Neuronal stem cell (in vitro differentiated cells): ENCODE data around the gene TBC1D22A.
A peak's percentile ranks its signal among the peaks of the same experiment; 100 is the strongest.

Experiments used
- DNase-seq: peaks from one replicate; pipeline ENCODE4 v3.0.0-alpha.2; 2013; ENCODE audit warnings: low spot score
- H2AFZ ChIP-seq: one replicate; pipeline ENCODE4 v1.6.1; 2013; ENCODE audit warnings: mild to moderate bottlenecking, low read length, inconsistent platforms
- H2AK5ac ChIP-seq: 2 replicates; pipeline ENCODE4 v1.6.1; 2013; ENCODE audit warnings: low read depth, mild to moderate bottlenecking, inconsistent platforms, low read length, moderate library complexity, mixed read lengths
- H2BK120ac ChIP-seq: 2 replicates; pipeline ENCODE4 v1.6.1; 2013; ENCODE audit warnings: low read depth, mild to moderate bottlenecking, inconsistent platforms, low read length, moderate library complexity, mixed read lengths
- H2BK12ac ChIP-seq: one replicate; pipeline ENCODE4 v1.6.1; 2013; ENCODE audit warnings: low read length, inconsistent platforms
- H2BK15ac ChIP-seq: 2 replicates; pipeline ENCODE4 v1.6.1; 2013; ENCODE audit warnings: mild to moderate bottlenecking, low read length, inconsistent platforms, mixed read lengths
- H2BK5ac ChIP-seq: one replicate; pipeline ENCODE4 v1.6.1; 2013; ENCODE audit warnings: inconsistent platforms, mild to moderate bottlenecking, low read length, moderate library complexity
- H3K14ac ChIP-seq: one replicate; pipeline ENCODE4 v1.6.1; 2013; ENCODE audit warnings: low read length, inconsistent platforms
- H3K18ac ChIP-seq: 2 replicates; pipeline ENCODE4 v1.6.1; 2013; ENCODE audit warnings: low read length, inconsistent platforms
- H3K23ac ChIP-seq: 2 replicates; pipeline ENCODE4 v1.6.1; 2013; ENCODE audit warnings: low read depth, mild to moderate bottlenecking, mixed read lengths, low read length, inconsistent platforms; ENCODE audit not compliant: poor library complexity
- H3K27ac ChIP-seq: replicated peaks from 3 replicates; pipeline ENCODE4 v1.5.1; 2013; ENCODE audit warnings: low read length, inconsistent platforms
- H3K27me3 ChIP-seq, 3 experiments: 2 replicates each; pipeline ENCODE4 v1.6.1; 2013; ENCODE audit warnings: low read length in 3 of 3, mild to moderate bottlenecking in 2 of 3, inconsistent platforms in 1 of 3, low read depth in 1 of 3, mixed read lengths in 1 of 3, moderate library complexity in 1 of 3; ENCODE audit not compliant: control insufficient read depth in 3 of 3, insufficient read depth in 3 of 3
- H3K36me3 ChIP-seq, 2 donors: replicated peaks in 1 of 2; 2 replicates each; pipeline ENCODE4 v1.6.1; 2013; ENCODE audit warnings: low read length in 2 of 2; ENCODE audit not compliant: control insufficient read depth in 2 of 2, insufficient read depth in 2 of 2
- H3K4ac ChIP-seq: 2 replicates; pipeline ENCODE4 v1.6.1; 2013; ENCODE audit warnings: inconsistent platforms, mild to moderate bottlenecking, low read length, moderate library complexity
- H3K4me1 ChIP-seq, 2 donors: 1 replicate in 1 of 2; 2 replicates in 1 of 2; pipeline ENCODE4 v1.6.1; 2013; ENCODE audit warnings: low read length in 2 of 2, low read depth in 1 of 2; ENCODE audit not compliant: control insufficient read depth in 2 of 2, insufficient read depth in 1 of 2
- H3K4me2 ChIP-seq: one replicate; pipeline ENCODE4 v1.6.1; 2013; ENCODE audit warnings: mild to moderate bottlenecking, low read length, inconsistent platforms; ENCODE audit not compliant: insufficient read depth, poor library complexity, severe bottlenecking
- H3K4me3 ChIP-seq, 2 donors: 2 replicates each; pipeline ENCODE4 v1.5.1; 2013; ENCODE audit warnings: low read length in 2 of 2, mild to moderate bottlenecking in 2 of 2, inconsistent platforms in 1 of 2, moderate library complexity in 1 of 2
- H3K79me1 ChIP-seq: one replicate; pipeline ENCODE4 v1.6.1; 2013; ENCODE audit warnings: low read depth, mild to moderate bottlenecking, inconsistent platforms, low read length, moderate library complexity
- H3K9ac ChIP-seq: one replicate; pipeline ENCODE4 v1.6.1; 2013; ENCODE audit warnings: mild to moderate bottlenecking, low read depth, low read length, inconsistent platforms; ENCODE audit not compliant: poor library complexity
- H3K9me3 ChIP-seq, 2 donors: replicated peaks in 1 of 2; 2 replicates each; pipeline versions ENCODE3 to v1.6.1; 2013; ENCODE audit warnings: low read length in 2 of 2, mild to moderate bottlenecking in 2 of 2, inconsistent platforms in 1 of 2, low read depth in 1 of 2, mixed read lengths in 1 of 2, moderate library complexity in 1 of 2; ENCODE audit not compliant: control insufficient read depth in 2 of 2, insufficient read depth in 1 of 2
- H4K8ac ChIP-seq: one replicate; pipeline ENCODE4 v1.6.1; 2013; ENCODE audit warnings: low read depth, mild to moderate bottlenecking, inconsistent platforms, low read length, moderate library complexity
- H4K91ac ChIP-seq: one replicate; pipeline ENCODE4 v1.6.1; 2013; ENCODE audit warnings: low read length, low read depth, mild to moderate bottlenecking, inconsistent platforms; ENCODE audit not compliant: poor library complexity
- WGBS, 2 donors: extraction: QIAGEN DNeasy Blood & Tissue Kit; methylation state at CpG; one replicate each; pipeline ENCODE4 v1.1.7; 2013; ENCODE audit warnings: missing lambda C conversion rate in 2 of 2, mixed read lengths in 1 of 2; ENCODE audit not compliant: insufficient read length in 2 of 2, insufficient replicate concordance in 1 of 2; ENCODE audit errors: extremely low coverage in 2 of 2; 5-methylcytosine and 5-hydroxymethylcytosine counted together

TBC1D22A gene

GRCh38 chr22:46961591-46962295 lies 199.3 kb downstream of the TBC1D22A start:
- Histone ChIP-seq H3K27ac (no peak overlapping the region), H3K27me3 (no peaks in the 10 kb centered on the region), H3K79me1 (no peaks in the 10 kb centered on the region), H3K23ac (no peak overlapping the region), H3K4me1 (peaks cover 14 to 17% of the 10 kb centered on the region in 2 donors), H2AK5ac (no peak overlapping the region), H4K91ac (no peak overlapping the region), H3K18ac (no peak overlapping the region), H3K9me3 (no peaks in the 10 kb centered on the region), H2BK12ac (no peak overlapping the region), H2BK120ac (no peak overlapping the region), H3K9ac (no peak overlapping the region), H3K14ac (no peak overlapping the region), H3K4me2 (no peak overlapping the region), H4K8ac (no peak overlapping the region), H3K4ac (no peak overlapping the region), H2AFZ (no peak overlapping the region), H2BK5ac (no peak overlapping the region), H2BK15ac (no peak overlapping the region), H3K36me3 (no peaks in the 10 kb centered on the region), H3K4me3 (no peak overlapping the region)
- WGBS, 2 donors, result no CpG with 5 or more reads among the region's 17 CpGs
- no peak for DNase-seq

GRCh38 chr22:46962406-46962805 lies 200.0 kb downstream of the TBC1D22A start:
- H3K14ac ChIP-seq, result no peak overlapping the region
- H3K27me3 ChIP-seq, result no peaks in the 10 kb centered on the region
- H3K36me3 ChIP-seq, result no peaks in the 10 kb centered on the region
- H2AK5ac ChIP-seq, result no peak overlapping the region
- no peak overlapping the region for H3K4ac ChIP-seq
- no peaks in the 10 kb centered on the region for H3K79me1 ChIP-seq
- H3K9ac ChIP-seq, result no peak overlapping the region
- no peak overlapping the region for H2BK5ac ChIP-seq
- no peak overlapping the region for H3K23ac ChIP-seq
- H2BK120ac ChIP-seq, result no peak overlapping the region
- no peak overlapping the region for H4K8ac ChIP-seq
- no CpG with 5 or more reads among the region's 5 CpGs for WGBS, 2 donors
- no peaks in the 10 kb centered on the region for H3K9me3 ChIP-seq
- no peak overlapping the region for H2BK15ac ChIP-seq
- H3K27ac ChIP-seq, result no peak overlapping the region
- no peak overlapping the region for H3K18ac ChIP-seq
- H4K91ac ChIP-seq, result no peak overlapping the region
- H3K4me2 ChIP-seq, result no peak overlapping the region
- no peak overlapping the region for H3K4me3 ChIP-seq
- no peak overlapping the region for H2AFZ ChIP-seq
- no peak for DNase-seq
- no peak overlapping the region for H2BK12ac ChIP-seq
- H3K4me1 ChIP-seq, result peaks cover 14 to 17% of the 10 kb centered on the region in 2 donors

GRCh38 chr22:46963672-46964545 lies 201.5 kb downstream of the TBC1D22A start:
- H3K23ac ChIP-seq, result no peak overlapping the region
- H4K91ac ChIP-seq, result no peak overlapping the region
- H2BK5ac ChIP-seq, result no peak overlapping the region
- H3K79me1 ChIP-seq, result no peaks in the 10 kb centered on the region
- H3K4me1 ChIP-seq, result peaks cover 4 to 5% of the 10 kb centered on the region in 2 donors
- no peak overlapping the region for H3K4me3 ChIP-seq
- no CpG with 5 or more reads among the region's 16 CpGs for whole genome bisulfite sequencing, 2 donors
- H2AFZ ChIP-seq, result no peak overlapping the region
- no peak overlapping the region for H2AK5ac ChIP-seq
- no peak for DNase-seq
- H3K4ac ChIP-seq, result no peak overlapping the region
- H3K27me3 ChIP-seq, result no peaks in the 10 kb centered on the region
- no peaks in the 10 kb centered on the region for H3K9me3 ChIP-seq
- H2BK15ac ChIP-seq, result peak overlapping the region; percentile 9
- H2BK12ac ChIP-seq, result no peak overlapping the region
- H3K36me3 ChIP-seq, result no peaks in the 10 kb centered on the region
- H3K14ac ChIP-seq, result no peak overlapping the region
- H3K9ac ChIP-seq, result no peak overlapping the region
- peak overlapping the region; percentile 29 for H3K18ac ChIP-seq
- H3K4me2 ChIP-seq, result no peak overlapping the region
- no peak overlapping the region for H4K8ac ChIP-seq
- H3K27ac ChIP-seq, result no peak overlapping the region
- no peak overlapping the region for H2BK120ac ChIP-seq
